Spleen (tissue), 13 donors: ENCODE measurements around the gene TTN. TPM values are rescaled to one million over a fixed set of nuclear protein-coding genes. Genes with fewer than 3 reads are reported as not detected.

Source experiments
- DNase-seq: peaks from one replicate; pipeline ENCODE4 v3.0.0-alpha.2; 2020
- H3K27ac ChIP-seq, 8 donors: fragments of 200-600 bp; sonication (generic) in 7 of 8; 1 replicate in 4 of 8; 2 replicates in 4 of 8; pipeline versions ENCODE4 v1.5.0 to v1.8.0; 2016 to 2021; ENCODE audit warnings: inconsistent platforms in 4 of 8, mild to moderate bottlenecking in 4 of 8, moderate library complexity in 1 of 8
- H3K27me3 ChIP-seq, 7 donors: fragments of 200-600 bp; sonication (generic) in 6 of 7; replicated peaks in 1 of 7; 1 replicate in 4 of 7; 2 replicates in 3 of 7; pipeline versions ENCODE4 v1.5.0 to v1.8.0; 2016 to 2021; ENCODE audit warnings: inconsistent platforms in 3 of 7, mild to moderate bottlenecking in 1 of 7
- H3K36me3 ChIP-seq, 6 donors: fragments of 200-600 bp; sonication (generic) in 5 of 6; 1 replicate in 4 of 6; 2 replicates in 2 of 6; pipeline versions ENCODE4 v1.5.0 to v1.8.0; 2016 to 2021; ENCODE audit warnings: inconsistent platforms in 2 of 6
- H3K4me1 ChIP-seq, 6 donors: fragments of 200-600 bp; sonication (generic) in 5 of 6; 1 replicate in 3 of 6; 2 replicates in 3 of 6; pipeline versions ENCODE4 v1.5.0 to v1.8.0; 2016 to 2021; ENCODE audit warnings: inconsistent platforms in 3 of 6
- H3K4me3 ChIP-seq, 8 donors: fragments of 200-600 bp; sonication (generic) in 7 of 8; 1 replicate in 4 of 8; 2 replicates in 4 of 8; pipeline versions ENCODE4 v1.5.0 to v1.8.0; 2016 to 2021; ENCODE audit warnings: inconsistent platforms in 4 of 8, mild to moderate bottlenecking in 4 of 8, moderate library complexity in 2 of 8
- H3K9me3 ChIP-seq, 8 donors: fragments of 200-600 bp; sonication (generic) in 7 of 8; 1 replicate in 4 of 8; 2 replicates in 4 of 8; pipeline versions ENCODE4 v1.5.0 to v1.8.0; 2016 to 2021; ENCODE audit warnings: inconsistent platforms in 4 of 8
- CTCF ChIP-seq, 11 experiments: fragments of 200-600 bp in 7 of 11; fragments of 450-650 bp in 4 of 11; sonication (generic) in 4 of 11; IDR thresholded peaks in 8 of 11; conservative IDR thresholded peaks in 3 of 11; 1 replicate in 7 of 11; 2 replicates in 4 of 11; pipeline versions ENCODE4 v1.4.0 to v1.8.0; 2016 to 2021; ENCODE audit warnings: antibody characterized with exemption in 11 of 11, inconsistent platforms in 4 of 11, mild to moderate bottlenecking in 1 of 11
- POLR2A ChIP-seq, 3 donors: fragments of 450-650 bp; IDR thresholded peaks; one replicate each; pipeline ENCODE4 v1.5.1; 2017; ENCODE audit warnings: antibody characterized with exemption in 3 of 3, mild to moderate bottlenecking in 1 of 3
- POLR2AphosphoS5 ChIP-seq, 3 donors: sonication (generic); formaldehyde crosslinking; IDR thresholded peaks; one replicate each; pipeline ENCODE4 v1.5.1; 2017; ENCODE audit warnings: antibody characterized with exemption in 3 of 3
- WGBS, 5 donors: extraction: QIAGEN DNeasy Blood & Tissue Kit in 3 of 5; methylation state at CpG; one replicate each; pipeline versions ENCODE4 v1.1.5 to v1.1.7; 2013 to 2018; 5-methylcytosine and 5-hydroxymethylcytosine counted together
- intact Hi-C: fragments of 100-400 bp; cut with DNase I; formaldehyde crosslinking; loops from one replicate; pipeline ENCODE4 v1.15.0; 2023; ENCODE audit warnings: low total_unique reads
- long read RNA-seq, 2 donors: transcript quantifications; one replicate each; lab custom pipeline, GENCODE V29; 2026
- polyA plus RNA-seq, 3 donors: library from polyadenylated mRNA; stranded (reverse); fragments of 200-250 nt; gene quantifications; one replicate each; pipeline ENCODE4 v1.2.1, GENCODE V29; 2013
- total RNA-seq, 7 donors: library from RNA; depleted of rRNA in 3 of 7; stranded (reverse); fragments of >200 nt in 3 of 7; fragmentation: NEBNext Ultra II Directional in 4 of 7; extraction: Animal tissue kit (Norgen Biotek cat#: 25700) in 4 of 7; gene quantifications; one replicate each; pipeline versions ENCODE4 v1.1.0 to v1.2.1, GENCODE V29; 2016 to 2021
- donor health status: healthy with polysubstance abuse.
- donor health status: DM: no; HTN: no; CAD: no; lungs with moderate emphysema.
- donor health status: DM: no; HTN: no; CAD: no.
- donor health status: Bipolar disorder and iron deficiency.
- donor health status: healthy.
- donor health status: DM: no; HTN: no; CAD: no.
- donor health status: DM: yes; HTN: yes; CAD: no.

TTN gene
- total RNA-seq (10 to 100 TPM; 15.0 to 28.5 (median 21.8) TPM), polyA plus RNA-seq (under 1 TPM; 0.23 to 0.67 (median 0.57) TPM)
- long read RNA-seq, donor 1 = 0 reads
- long read RNA-seq, donor 2 = 0 reads

- Histone ChIP-seq H3K27ac (no peak within 1 kb of the TSS), H3K4me3 (no peak within 1 kb of the TSS), H3K36me3 (no peaks in the 10 kb centered on the region), H3K4me1 (no peaks in the 10 kb centered on the region), H3K27me3 (no peaks in the 10 kb centered on the region), H3K9me3 (no peaks in the 10 kb centered on the region)
- TF ChIP-seq CTCF (IDR thresholded peaks at IDR 0.05 in 8 of 11, conservative IDR thresholded peaks at IDR 0.05 in 3 of 11) = no peak
- TF ChIP-seq POLR2A (IDR thresholded peaks at IDR 0.05) = no peak
- TF ChIP-seq POLR2AphosphoS5 (IDR thresholded peaks at IDR 0.05) = no peak
- WGBS, 5 donors = 82 to 94% (median 93%) methylated on average over 10 of the region's 10 CpGs
- intact Hi-C loops = no loop called here
- no peak for DNase-seq
Observed at GRCh38 chr2:178807227-178808008, at the start of gene TTN. Gene TTN, minus strand, starts transcription at chr2:178807423. Its CDS starts 2,781 bp downstream, at chr2:178804642.

- Histone ChIP-seq H3K4me1 (no peaks in the 10 kb centered on the region), H3K4me3 (no peak overlapping the region), H3K9me3 (no peaks in the 10 kb centered on the region), H3K27me3 (no peaks in the 10 kb centered on the region), H3K27ac (no peak overlapping the region), H3K36me3 (peaks cover 0 to 5% (median 0%) of the 10 kb centered on the region in 6 donors)
- intact Hi-C loops = no loop called here
- DNase-seq = no peak
- no peak for TF ChIP-seq POLR2A (IDR thresholded peaks at IDR 0.05)
- no peak for TF ChIP-seq CTCF (IDR thresholded peaks at IDR 0.05 in 8 of 11, conservative IDR thresholded peaks at IDR 0.05 in 3 of 11)
- no peak for TF ChIP-seq POLR2AphosphoS5 (IDR thresholded peaks at IDR 0.05)
Observed at GRCh38 chr2:178855151-178855550, 47.9 kb upstream of the TTN start.

- Histone ChIP-seq H3K36me3 (peaks cover 0 to 23% (median 0%) of the 10 kb centered on the region in 6 donors), H3K27ac (no peak overlapping the region), H3K9me3 (no peaks in the 10 kb centered on the region), H3K27me3 (no peaks in the 10 kb centered on the region), H3K4me3 (no peak overlapping the region), H3K4me1 (no peaks in the 10 kb centered on the region)
- no peak for TF ChIP-seq CTCF (IDR thresholded peaks at IDR 0.05 in 8 of 11, conservative IDR thresholded peaks at IDR 0.05 in 3 of 11)
- TF ChIP-seq POLR2A (IDR thresholded peaks at IDR 0.05) = no peak
- TF ChIP-seq POLR2AphosphoS5 (IDR thresholded peaks at IDR 0.05) = no peak
- DNase-seq = no peak
- intact Hi-C loops = no loop called here
- WGBS, 5 donors = 90 to 98% (median 94%) methylated on average over 5 of the region's 5 CpGs
Observed at GRCh38 chr2:178848335-178848734, 41.1 kb upstream of the TTN start.

GRCh38 chr2:178846458-178846802 lies 39.2 kb upstream of the TTN start:
- H3K9me3 ChIP-seq = no peaks in the 10 kb centered on the region
- DNase-seq = no peak
- H3K27me3 ChIP-seq = no peaks in the 10 kb centered on the region
- no peak overlapping the region for H3K27ac ChIP-seq
- intact Hi-C loops = no loop called here
- no peak for TF ChIP-seq POLR2A (IDR thresholded peaks at IDR 0.05)
- no peak for TF ChIP-seq POLR2AphosphoS5 (IDR thresholded peaks at IDR 0.05)
- TF ChIP-seq CTCF (IDR thresholded peaks at IDR 0.05 in 8 of 11, conservative IDR thresholded peaks at IDR 0.05 in 3 of 11) = no peak
- WGBS, 5 donors = 70 to 97% (median 92%) methylated on average over 2 of the region's 2 CpGs
- H3K4me3 ChIP-seq = no peak overlapping the region
- H3K36me3 ChIP-seq = peaks cover 0 to 18% (median 0%) of the 10 kb centered on the region in 6 donors
- no peaks in the 10 kb centered on the region for H3K4me1 ChIP-seq
